Measurements from ENCODE around the gene FCSK.

Gene FCSK

GRCh38 chr16:70455910-70456309 is 1.5 kb downstream of the FCSK start:
- H3K27ac ChIP-seq = no peak overlapping the region
- H2AFZ ChIP-seq = no peak overlapping the region
- H3K36me3 ChIP-seq (ENCODE audit: control insufficient read depth, insufficient read depth, low read length) = no peaks in the 10 kb centered on the region
- H3K79me2 ChIP-seq = peaks cover 5% of the 10 kb centered on the region
- no peaks in the 10 kb centered on the region for H3K27me3 ChIP-seq (ENCODE audit: control insufficient read depth, insufficient read depth, low read length)
- no peak overlapping the region for H3K9ac ChIP-seq
- no peaks in the 10 kb centered on the region for H3K9me3 ChIP-seq (ENCODE audit: control insufficient read depth, low read length)
- TF ChIP-seq CTCF (IDR thresholded peaks at IDR 0.05) = no peak
- no peak overlapping the region for H3K4me3 ChIP-seq (ENCODE audit: low read depth, low read length)
- no peak overlapping the region for H3K4me2 ChIP-seq (ENCODE audit: low read length)
- H3K4me1 ChIP-seq = no peaks in the 10 kb centered on the region

DNA sequence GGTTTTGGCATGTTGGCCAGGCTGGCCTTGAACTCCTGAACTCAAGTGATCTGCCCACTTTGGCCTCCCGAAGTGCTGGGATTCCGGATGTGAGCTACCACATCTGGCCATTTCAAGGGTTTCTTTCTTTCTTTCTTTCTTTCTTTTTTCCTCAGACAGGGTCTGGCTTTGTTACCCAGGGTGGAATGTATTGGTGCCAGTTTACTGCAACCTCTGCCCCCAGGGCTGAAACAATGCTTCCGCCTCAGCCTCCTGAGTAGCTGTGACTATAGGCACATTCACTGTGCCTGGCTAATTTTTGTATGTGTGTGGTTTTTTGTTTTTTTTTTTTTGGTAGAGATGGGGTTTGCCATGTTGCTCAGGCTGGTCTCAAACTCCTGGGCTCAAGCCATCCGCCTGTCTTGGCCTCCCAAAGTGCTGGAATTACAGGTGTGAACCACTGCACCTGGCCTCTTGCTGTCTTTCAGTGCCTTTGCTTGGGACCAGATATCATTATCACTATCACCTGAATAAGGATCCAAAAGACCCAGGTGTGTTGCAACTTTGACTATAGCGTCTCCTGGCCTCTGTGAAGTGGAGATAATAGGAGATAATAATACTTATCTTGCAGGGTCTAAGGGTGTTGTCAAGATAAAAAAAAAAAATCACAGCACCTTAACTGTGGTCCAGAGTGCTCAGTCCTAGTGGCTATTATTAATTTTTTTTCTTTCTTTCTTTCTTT is 3.2 kb downstream of the FCSK start:
- Histone ChIP-seq H3K36me3 (ENCODE audit: control insufficient read depth, insufficient read depth, low read length) (no peaks in the 10 kb centered on the region), H3K4me1 (no peaks in the 10 kb centered on the region), H3K27me3 (ENCODE audit: control insufficient read depth, insufficient read depth, low read length) (no peaks in the 10 kb centered on the region), H2AFZ (no peak overlapping the region), H3K4me3 (ENCODE audit: low read depth, low read length) (no peak overlapping the region), H3K79me2 (peaks cover 7% of the 10 kb centered on the region), H3K27ac (no peak overlapping the region), H3K9ac (no peak overlapping the region), H3K9me3 (ENCODE audit: control insufficient read depth, low read length) (no peaks in the 10 kb centered on the region), H3K4me2 (ENCODE audit: low read length) (no peak overlapping the region)
- no peak for TF ChIP-seq CTCF (IDR thresholded peaks at IDR 0.05)

- TF ChIP-seq CTCF (IDR thresholded peaks at IDR 0.05) = no peak
- H3K9me3 ChIP-seq (ENCODE audit: control insufficient read depth, low read length) = no peaks in the 10 kb centered on the region
- H3K27me3 ChIP-seq (ENCODE audit: control insufficient read depth, insufficient read depth, low read length) = no peaks in the 10 kb centered on the region
- H3K4me3 ChIP-seq (ENCODE audit: low read depth, low read length) = no peak overlapping the region
- no peaks in the 10 kb centered on the region for H3K4me1 ChIP-seq
- H3K27ac ChIP-seq = no peak overlapping the region
- no peak overlapping the region for H3K9ac ChIP-seq
- no peak overlapping the region for H3K4me2 ChIP-seq (ENCODE audit: low read length)
- no peaks in the 10 kb centered on the region for H3K36me3 ChIP-seq (ENCODE audit: control insufficient read depth, insufficient read depth, low read length)
- H3K79me2 ChIP-seq = peaks cover 2% of the 10 kb centered on the region
- H2AFZ ChIP-seq = no peak overlapping the region
Observed at GRCh38 chr16:70460737-70461261, 6.4 kb downstream of the FCSK start.

DNA sequence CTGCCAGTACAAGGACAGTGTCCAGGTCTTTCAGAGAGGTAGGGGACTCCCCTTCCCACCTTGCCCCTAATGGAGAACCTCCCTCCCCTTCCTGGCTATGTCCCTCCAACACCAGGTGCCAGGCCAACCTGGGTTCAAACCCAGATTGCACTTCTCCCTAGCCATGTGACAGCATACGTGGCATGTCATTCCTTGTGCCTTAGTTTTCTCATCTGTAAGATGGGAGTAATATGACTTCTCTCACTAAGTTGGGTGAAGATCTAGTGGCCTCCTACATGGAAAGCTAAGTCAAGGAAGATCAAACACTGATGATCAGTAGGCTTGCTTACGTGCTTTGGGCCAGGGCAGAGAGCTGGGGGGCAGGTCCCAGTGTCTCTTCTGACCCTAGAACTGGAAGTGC is 8.8 kb downstream of the FCSK start:
- no peak overlapping the region for H3K27ac ChIP-seq
- H3K4me2 ChIP-seq (ENCODE audit: low read length) = no peak overlapping the region
- peaks cover 2% of the 10 kb centered on the region for H3K79me2 ChIP-seq
- no peak for TF ChIP-seq CTCF (IDR thresholded peaks at IDR 0.05)
- H2AFZ ChIP-seq = no peak overlapping the region
- no peaks in the 10 kb centered on the region for H3K36me3 ChIP-seq (ENCODE audit: control insufficient read depth, insufficient read depth, low read length)
- H3K27me3 ChIP-seq (ENCODE audit: control insufficient read depth, insufficient read depth, low read length) = no peaks in the 10 kb centered on the region
- no peak overlapping the region for H3K9ac ChIP-seq
- H3K4me1 ChIP-seq = no peaks in the 10 kb centered on the region
- H3K4me3 ChIP-seq (ENCODE audit: low read depth, low read length) = no peak overlapping the region
- H3K9me3 ChIP-seq (ENCODE audit: control insufficient read depth, low read length) = no peaks in the 10 kb centered on the region
